HG03442 (cell line): Measurements from ENCODE around the gene CCR5.
A peak's percentile ranks its signal among the peaks of the same experiment; 100 is the strongest.

Experiments
- ATAC-seq: cut with Tn5 transposase; IDR thresholded peaks from one replicate; pipeline ENCODE4 v1.9.1; 2021; ENCODE audit warnings: mild to moderate bottlenecking, moderate library complexity; ENCODE audit not compliant: unreplicated experiment

The CCR5 gene

DNA sequence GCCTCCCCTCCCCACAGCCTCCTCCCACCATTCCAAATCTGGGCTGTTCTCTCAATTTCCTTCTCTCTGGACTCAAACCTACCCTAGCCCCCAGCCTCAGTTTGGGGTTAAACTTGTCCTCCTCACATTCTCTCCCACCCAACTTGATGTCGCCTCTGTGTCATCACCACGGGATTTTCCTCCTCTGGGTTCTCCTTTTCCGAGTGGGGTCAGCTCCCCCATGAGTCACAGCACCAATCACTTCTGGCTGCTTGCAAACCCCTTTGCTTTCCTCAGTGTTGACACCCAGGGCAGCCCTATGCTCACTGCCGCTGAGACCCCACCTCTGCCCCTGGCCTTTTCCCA lies 35.7 kb downstream of the CCR5 start:
- ATAC-seq = no peak

DNA sequence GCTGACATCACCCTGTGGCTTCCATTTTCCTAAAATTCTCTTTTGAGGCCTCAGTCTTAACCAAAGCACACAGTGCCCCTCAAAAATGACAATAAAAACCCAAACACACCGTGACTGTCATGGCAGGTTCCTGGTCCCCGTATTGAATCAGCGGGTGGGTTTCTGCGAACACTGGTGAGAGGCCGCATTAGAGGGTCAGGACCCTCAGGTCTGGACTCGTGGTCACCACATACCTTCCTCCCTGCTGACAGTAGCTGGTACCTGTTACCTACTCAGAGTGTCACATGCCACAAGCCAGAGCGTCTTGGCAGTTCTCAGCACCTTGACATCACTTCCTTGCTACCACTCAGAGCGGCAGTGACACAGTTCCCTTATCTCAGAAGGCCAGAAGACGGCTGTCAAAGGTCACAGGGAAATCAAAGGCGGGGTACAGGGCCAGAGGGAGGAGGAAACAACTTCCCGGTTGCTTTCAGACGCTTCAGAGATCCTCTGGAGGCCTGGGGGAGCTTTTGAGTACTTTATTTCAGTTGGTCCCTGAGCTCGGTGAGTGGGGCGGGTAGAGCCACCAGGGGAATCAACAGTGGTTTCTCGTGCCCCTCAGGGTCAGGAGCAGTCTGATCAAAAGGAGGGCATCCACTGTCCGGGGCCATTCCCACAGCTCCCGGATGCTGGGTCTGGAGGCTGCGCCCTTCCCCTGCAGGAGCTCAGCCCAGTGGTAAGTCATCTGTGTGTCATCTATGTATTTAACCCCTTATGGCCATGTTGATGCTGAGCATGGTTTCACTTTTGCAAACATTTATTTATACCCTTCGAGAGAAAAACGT lies 36.3 kb downstream of the CCR5 start, which contains the start of the genes CCR5AS and CCRL2:
Gene CCR5AS (minus strand): TSS at position 279 of the 824 bp plus-strand sequence.
Gene CCRL2 (plus strand): TSS at position 472 of the 824 bp plus-strand sequence. CDS start 821 bp downstream, outside the sequence.
- peak; percentile 42 for ATAC-seq

DNA sequence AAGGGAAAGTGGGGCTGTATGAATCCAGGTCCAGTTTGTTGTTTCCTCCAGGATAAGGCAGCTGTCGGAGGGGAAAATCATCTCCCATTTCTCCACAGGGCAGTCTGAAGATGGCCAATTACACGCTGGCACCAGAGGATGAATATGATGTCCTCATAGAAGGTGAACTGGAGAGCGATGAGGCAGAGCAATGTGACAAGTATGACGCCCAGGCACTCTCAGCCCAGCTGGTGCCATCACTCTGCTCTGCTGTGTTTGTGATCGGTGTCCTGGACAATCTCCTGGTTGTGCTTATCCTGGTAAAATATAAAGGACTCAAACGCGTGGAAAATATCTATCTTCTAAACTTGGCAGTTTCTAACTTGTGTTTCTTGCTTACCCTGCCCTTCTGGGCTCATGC lies 37.2 kb downstream of the CCR5 start:
- ATAC-seq = no peak

DNA sequence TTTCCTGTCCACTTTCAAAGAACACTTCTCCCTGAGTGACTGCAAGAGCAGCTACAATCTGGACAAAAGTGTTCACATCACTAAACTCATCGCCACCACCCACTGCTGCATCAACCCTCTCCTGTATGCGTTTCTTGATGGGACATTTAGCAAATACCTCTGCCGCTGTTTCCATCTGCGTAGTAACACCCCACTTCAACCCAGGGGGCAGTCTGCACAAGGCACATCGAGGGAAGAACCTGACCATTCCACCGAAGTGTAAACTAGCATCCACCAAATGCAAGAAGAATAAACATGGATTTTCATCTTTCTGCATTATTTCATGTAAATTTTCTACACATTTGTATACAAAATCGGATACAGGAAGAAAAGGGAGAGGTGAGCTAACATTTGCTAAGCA lies 38.1 kb downstream of the CCR5 start:
- no peak for ATAC-seq

DNA sequence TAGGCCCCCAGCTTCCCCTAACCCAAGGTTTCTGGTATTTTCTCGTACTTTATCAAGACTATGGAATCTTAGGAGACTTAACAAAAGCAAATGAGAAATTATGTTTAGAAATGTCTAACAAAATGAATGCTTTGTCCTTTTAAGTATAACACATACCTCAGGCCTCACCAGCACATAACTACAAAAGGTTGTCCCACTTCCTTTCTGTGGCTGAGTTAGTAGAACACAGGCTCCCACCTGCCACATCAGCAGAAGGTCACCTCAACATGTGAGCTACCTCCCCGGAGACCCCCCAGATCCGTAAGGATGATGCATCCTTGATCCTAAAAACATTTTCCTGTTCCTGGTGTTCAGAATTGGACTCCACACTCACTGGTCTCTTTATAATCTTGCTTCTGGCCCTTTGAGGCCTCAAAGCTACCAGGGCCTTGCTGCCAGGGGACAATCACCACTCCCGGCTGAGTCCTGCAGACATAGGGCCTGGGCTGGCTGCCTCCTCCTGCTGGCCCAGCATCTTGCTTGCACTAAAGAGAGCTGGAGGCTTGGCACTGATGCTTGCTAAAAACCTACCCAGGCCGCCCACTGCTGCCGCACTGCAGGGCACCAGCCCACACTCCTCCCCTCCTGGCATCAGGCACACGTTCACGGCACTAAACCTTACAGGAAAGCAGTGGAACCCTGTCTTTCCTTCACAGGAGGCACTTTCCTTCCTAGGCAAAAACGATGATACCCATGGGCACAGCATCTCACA lies 39.2 kb downstream of the CCR5 start:
- ATAC-seq = no peak

DNA sequence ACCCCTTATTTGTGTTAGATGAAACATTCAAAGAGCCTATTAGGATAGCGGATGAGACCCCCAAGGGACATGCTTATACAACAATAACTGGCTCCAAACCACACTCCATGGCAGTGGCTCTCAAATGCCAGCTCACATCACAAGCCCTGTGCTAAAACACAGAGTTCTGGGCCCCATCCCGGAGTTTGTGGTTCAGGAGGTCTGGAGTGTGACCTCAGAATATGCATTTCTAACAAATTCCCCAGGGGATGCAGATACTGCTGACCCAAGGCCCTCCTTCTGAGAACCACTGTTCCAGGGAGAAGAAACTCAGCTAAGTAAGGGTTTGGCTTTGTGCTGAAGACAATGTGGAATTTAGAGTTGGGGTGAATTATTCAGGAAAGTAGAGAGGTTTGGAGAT lies 39.9 kb downstream of the CCR5 start:
- no peak for ATAC-seq

DNA sequence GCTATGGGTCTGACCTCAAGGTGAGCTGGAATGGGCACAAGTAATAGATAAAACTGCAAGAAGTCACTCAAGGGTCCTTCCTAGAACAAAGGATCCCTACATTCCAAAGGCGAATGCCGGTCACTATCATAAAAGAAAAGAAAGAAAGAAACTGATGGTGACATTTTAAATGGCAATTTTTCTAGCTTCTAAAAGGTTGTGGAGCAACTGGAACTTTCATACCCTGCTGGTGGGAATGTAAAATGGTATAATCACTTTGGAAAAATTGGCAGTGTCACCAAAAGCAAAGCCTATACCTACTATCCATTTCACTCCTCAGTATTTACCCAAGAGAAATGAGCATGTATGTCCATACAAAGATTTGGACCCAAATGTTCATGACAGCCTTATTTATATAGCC lies 40.5 kb downstream of the CCR5 start:
- ATAC-seq = no peak

DNA sequence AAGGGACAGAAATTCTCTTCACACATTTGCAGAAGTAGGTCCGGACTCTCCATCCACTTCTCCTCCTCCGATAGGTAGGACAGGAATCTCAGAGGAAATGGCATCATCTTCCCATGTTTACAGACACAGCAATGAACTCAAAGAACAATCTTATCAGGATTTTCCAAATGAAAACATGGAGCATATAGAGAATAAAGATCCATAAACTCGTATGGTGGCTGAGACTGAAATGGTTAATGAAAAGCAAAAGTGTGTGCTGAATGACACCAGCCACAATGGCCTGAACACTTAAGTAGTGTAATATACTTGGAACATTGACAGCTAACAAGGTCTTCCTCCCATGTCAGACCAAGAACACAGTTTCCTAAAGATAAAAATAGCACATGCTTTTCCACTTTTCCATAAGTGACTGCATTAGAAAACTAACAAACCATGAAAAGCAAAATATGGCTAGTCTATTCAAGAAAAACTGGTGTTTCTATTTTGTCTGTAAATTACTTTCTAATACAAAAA lies 42.1 kb downstream of the CCR5 start:
- ATAC-seq = no peak

DNA sequence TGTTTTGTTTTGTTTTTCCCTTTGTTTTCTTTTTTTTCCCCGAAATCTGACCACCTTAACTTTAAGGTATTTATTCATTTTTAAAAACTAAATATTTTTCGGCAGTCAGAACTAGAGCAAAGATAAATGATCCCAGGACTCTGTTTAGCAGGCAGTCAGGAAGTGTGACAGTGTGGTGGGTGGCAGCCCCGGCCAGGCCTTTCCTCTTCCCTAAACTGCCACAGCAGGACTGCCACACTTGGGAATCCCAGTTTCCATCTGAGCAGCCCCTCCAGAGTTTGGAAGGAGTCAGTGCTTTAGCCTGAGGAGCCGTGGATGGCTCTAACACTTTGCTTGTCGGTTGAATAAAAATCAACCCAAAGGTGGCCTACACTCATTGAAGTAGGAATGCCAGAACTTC lies 43.2 kb downstream of the CCR5 start:
- no peak for ATAC-seq

DNA sequence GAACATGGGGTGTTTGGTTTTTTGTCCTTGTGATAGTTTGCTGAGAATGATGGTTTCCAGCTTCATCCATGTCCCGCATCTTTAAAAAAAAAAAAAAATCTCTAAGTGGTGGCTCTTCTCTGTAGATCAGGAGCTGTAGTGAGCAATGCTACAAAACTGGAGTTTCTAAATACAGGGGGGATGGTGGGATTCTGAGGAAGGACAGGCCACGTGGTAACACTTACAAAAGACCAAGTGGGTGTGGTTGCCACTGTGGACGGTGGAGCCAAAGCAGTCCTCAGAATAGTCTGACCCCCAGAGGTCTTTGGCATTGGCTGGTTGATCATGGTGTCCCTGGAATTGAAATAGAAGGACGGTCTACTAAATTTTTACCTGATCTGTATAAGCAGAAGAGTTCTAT lies 44.0 kb downstream of the CCR5 start:
- ATAC-seq = no peak

DNA sequence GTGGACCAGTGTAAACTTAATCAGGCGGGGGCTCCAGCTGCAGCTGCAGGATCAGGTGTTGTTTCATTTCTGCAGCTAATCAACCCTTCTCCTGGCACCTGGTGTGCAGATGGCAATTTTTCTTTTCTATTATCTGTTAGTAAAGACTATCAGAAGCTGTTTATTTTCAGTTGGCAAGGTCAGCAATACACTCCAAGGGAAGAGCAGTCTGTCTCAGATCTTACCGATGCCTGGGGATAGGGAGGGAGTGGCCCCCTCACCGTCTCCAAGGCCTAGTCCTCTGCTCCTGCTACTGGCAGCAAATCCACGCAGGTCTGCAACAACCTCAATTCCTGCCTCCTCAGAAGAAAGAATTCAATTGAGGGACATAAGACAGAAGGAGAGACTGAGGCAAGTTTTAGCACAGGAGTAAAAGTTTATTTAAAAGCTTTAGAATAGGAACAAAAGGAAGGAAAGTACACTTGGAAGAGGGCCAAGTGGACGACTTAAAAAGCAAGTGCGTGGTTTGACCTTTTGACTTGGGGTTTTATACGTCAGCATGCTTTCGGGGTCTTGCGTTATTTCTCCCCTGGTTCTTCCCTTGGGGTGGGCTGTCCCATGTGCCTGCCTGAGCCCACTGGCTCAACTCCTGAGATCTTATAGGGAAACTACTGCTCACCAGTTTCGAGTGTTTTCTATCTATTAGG lies 45.5 kb downstream of the CCR5 start:
- no peak for ATAC-seq

DNA sequence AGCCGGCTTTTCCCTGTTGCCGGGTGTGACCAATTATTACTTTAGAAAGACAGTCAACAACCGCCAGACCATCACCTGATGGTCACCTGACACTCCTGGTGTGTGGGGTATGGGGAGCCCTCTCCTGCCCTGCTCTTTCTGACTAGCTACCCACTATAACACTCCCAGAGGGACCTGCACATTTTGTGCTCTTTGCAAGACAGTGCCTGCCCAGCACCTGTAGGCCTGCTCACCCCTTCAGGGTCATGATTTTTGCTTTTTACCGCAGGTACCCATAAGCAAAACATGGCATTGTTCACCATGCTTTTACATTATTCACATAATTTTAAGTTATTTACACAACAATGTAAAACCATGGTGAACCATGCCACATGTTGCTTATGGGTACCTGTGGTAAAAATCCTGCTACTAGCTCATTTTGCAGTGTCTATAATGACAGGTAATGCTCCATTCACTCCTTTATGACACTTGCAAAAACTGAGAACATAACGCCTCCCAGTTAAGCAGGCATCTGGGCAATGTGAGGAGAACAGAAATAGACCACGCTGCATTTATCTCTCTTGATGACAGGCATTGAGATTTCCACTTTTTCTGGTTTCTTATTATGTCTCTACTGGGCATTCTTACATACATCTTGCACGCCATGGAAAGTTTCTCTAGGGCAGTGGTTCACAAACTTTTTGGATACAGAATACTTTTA lies 46.2 kb downstream of the CCR5 start:
- no peak for ATAC-seq

DNA sequence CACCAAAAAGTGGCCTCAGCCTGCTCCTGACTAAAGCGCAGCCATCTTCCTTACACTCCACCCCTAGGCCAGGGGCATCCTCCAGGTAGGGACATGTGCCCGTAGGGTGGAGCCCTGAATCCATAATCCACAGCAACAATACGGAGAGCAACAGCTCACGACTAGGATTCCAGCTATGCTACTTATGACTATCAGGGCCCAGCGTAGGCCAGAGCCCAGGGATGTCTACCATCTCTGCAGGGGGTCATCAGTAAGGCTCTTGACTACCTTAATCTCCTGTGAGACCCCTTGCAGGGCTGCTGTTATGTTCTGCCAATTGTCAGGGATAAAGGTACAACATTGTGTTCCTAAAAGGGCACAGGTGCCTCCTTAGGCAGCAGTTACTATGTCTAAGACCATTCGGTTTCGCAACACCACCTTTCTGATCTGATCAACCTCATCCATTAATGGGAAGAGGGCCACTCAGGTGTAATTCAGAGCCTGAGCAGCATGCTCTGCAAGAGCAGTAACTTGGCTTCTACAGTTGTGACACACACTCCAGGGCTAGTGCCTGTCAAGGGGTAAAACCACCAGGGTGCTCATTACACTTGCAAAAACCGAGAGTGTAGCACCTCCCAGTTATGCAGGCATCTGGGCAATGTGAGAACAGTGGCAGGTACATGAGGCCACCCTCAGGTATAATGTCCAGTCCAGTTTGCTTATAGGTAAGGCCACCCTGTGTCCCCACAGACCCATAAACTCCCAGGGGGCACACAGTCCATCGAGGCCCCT lies 47.3 kb downstream of the CCR5 start:
- ATAC-seq = no peak

DNA sequence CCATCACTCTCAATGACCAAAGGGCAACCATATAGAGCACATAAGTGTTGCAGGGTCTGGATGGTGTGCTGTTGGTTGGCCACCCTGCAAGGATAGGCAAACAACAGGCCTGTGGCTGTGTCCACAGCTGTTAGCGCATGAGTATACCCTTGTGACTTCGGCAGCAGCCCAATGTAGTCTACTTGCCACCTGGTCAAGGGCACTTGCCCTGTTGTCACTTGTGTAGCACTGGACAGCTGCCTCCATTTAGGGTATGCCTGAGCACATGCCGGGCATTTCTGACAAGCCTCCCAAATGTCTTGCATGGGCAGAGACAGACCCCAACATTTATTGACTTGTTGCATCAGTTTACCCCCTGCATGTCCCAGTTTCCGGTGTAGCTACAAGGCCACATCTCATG lies 49.1 kb downstream of the CCR5 start:
- ATAC-seq = no peak

DNA sequence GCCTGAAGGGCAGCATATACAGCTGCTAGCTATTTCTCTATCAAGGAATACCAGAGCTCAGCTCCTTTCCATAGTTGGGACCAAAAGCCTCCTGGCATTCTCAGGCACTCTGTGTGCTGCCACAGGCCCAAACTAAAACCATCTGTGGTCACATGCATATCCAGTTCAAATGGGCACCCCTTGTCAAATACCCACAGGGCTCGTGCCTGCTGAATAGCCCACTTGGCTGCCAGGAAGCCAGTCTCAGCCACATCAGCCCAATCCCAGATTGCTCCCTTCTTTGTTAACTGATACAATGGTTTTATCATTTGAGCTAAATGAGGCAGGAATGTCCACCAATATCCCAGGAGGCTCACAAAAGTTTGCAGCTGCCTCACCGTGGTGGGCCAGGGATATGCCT lies 50.2 kb downstream of the CCR5 start:
- no peak for ATAC-seq

DNA sequence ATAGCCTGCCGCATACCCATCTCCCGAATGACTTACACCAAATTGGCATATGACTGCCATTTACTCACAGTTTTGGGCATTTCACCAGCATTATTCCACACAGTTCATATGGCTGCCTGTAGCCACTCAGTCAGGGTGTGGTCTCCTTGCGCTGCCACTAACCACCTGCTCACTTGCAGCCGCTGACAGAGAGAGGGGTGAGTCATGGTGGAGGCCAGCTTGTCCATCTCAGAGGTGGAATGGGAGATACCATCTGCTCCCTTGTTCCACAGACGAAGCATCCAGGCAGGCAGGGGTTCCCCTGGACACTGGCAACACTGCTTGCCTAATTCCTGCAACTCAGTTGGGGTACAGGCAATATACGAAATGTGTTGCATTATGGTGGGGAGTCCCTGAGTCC lies 51.9 kb downstream of the CCR5 start:
- ATAC-seq = no peak

DNA sequence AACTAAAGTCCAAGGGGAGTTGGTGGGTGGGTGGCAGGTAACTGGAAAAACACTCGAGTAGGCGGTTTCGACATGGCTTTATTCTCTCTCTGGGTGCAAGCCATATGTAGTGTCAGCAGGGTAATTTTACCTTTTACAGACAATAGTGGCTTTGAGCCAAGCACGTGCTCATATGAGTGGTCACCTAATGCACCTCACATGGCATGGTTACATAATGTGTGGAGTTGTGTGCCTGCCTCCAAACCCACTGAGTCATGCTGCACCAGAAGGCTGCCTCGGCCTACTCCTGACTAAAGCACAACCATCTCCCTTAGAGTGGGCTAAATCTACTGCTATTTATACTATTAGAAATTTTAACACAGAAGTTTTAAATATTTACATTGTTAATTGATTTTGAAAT lies 52.8 kb downstream of the CCR5 start:
- ATAC-seq = no peak
